Chondrocyte (in vitro differentiated cells): Measurements from ENCODE around the gene AKAP8. TPM values are rescaled to one million over a fixed set of nuclear protein-coding genes. Genes with fewer than 3 reads are reported as not detected.

Experiments
- DNase-seq: peaks from one replicate; pipeline ENCODE4 v3.0.0; 2021; ENCODE audit warnings: mixed read lengths, low spot score
- H3K27ac Mint-ChIP-seq: one replicate; pipeline ENCODE4 v1.8.0; 2021; ENCODE audit warnings: mild to moderate bottlenecking, moderate library complexity, mixed read lengths; ENCODE audit not compliant: unreplicated experiment
- H3K27me3 Mint-ChIP-seq: 2 replicates; pipeline ENCODE4 v1.8.0; 2021; ENCODE audit warnings: low read depth, mixed read lengths
- H3K36me3 Mint-ChIP-seq: 2 replicates; pipeline ENCODE4 v1.8.0; 2021; ENCODE audit warnings: low read depth, mixed read lengths
- H3K4me1 Mint-ChIP-seq: 2 replicates; pipeline ENCODE4 v1.8.0; 2021; ENCODE audit warnings: low read depth, mild to moderate bottlenecking, mixed read lengths
- H3K4me3 Mint-ChIP-seq: one replicate; pipeline ENCODE4 v1.8.0; 2021; ENCODE audit warnings: mild to moderate bottlenecking, moderate library complexity, mixed read lengths; ENCODE audit not compliant: unreplicated experiment
- H3K9me3 Mint-ChIP-seq: 2 replicates; pipeline ENCODE4 v1.8.0; 2021; ENCODE audit warnings: low read depth, mixed read lengths
- total RNA-seq: library from RNA; stranded (reverse); gene quantifications from 3 replicates; pipeline ENCODE4 v1.2.1, GENCODE V29; 2021
- TF ChIP-seq, protein P1 (sequence below): fragments of 200-600 bp; sonication (generic); IDR thresholded peaks from 2 replicates; pipeline ENCODE4 v1.5.0; 2021; ENCODE audit warnings: antibody characterized with exemption, mild to moderate bottlenecking, moderate library complexity

The AKAP8 gene
- total RNA-seq, 1 donor from 2014 or later, result 23.5 TPM

DNA sequence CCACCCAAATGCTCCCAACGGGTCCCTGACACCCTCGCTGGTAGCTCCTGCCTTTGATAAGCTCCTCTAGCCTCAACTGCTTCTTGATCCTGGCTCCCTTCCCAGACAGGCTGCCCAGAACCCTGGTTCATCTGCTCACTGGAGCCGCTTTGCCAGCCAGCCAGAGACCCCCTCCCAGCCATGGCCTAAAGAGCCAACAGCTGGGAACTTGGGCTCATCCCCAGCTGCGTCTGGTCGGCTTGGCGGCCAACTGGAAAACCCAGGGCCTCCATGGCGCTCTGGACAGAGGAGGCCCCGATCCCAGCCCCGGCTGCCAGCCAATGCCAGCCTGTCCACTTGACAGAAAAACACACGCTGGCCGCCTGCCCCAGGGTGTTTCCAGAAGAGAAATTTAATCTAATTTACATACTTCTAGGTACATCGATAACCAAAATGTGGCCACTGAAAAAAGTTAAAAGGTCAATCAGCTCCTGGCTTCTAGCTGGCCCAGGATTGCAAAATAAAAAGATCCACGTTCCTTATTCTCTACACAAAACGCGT is 42.2 kb upstream of the AKAP8 start:
- Mint-ChIP-seq H3K4me3 (no peak overlapping the region), H3K9me3 (no peaks in the 10 kb centered on the region), H3K27me3 (no peaks in the 10 kb centered on the region), H3K4me1 (peaks cover 19% of the 10 kb centered on the region), H3K27ac (no peak overlapping the region), H3K36me3 (peaks cover 20% of the 10 kb centered on the region)
- no peak for DNase-seq
- TF ChIP-seq, protein P1, sequence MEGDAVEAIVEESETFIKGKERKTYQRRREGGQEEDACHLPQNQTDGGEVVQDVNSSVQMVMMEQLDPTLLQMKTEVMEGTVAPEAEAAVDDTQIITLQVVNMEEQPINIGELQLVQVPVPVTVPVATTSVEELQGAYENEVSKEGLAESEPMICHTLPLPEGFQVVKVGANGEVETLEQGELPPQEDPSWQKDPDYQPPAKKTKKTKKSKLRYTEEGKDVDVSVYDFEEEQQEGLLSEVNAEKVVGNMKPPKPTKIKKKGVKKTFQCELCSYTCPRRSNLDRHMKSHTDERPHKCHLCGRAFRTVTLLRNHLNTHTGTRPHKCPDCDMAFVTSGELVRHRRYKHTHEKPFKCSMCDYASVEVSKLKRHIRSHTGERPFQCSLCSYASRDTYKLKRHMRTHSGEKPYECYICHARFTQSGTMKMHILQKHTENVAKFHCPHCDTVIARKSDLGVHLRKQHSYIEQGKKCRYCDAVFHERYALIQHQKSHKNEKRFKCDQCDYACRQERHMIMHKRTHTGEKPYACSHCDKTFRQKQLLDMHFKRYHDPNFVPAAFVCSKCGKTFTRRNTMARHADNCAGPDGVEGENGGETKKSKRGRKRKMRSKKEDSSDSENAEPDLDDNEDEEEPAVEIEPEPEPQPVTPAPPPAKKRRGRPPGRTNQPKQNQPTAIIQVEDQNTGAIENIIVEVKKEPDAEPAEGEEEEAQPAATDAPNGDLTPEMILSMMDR, result no peak

DNA sequence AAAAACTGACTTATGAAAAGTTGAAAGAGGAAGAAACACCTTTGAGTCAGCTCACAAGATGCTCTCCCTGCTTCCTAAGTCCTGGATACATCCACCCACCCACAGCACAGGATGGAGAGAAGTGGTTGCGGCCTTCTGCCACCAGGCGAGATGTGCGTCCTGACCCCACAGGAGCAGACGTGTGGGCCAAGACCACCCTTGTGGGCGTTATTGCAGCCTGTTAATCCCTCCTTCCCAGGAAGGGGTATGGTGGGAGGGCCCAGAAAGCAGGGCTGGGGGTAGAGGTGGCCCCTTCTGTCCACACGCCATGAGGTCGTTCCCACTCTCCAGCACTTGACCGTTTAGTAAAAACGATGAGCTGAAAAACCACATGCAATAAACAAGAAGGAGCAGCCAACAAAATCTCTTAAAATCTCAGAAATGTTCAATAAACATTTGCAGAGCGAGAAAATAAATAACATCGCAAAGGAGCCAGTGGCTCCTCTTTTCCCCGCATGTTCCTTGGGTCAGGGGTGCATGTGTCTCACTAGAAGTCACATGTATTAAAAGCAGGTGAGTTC is 41.6 kb upstream of the AKAP8 start:
- DNase-seq, result no peak
- Mint-ChIP-seq H3K4me1 (peaks cover 25% of the 10 kb centered on the region), H3K27me3 (no peaks in the 10 kb centered on the region), H3K36me3 (peaks cover 18% of the 10 kb centered on the region), H3K4me3 (no peak overlapping the region), H3K27ac (no peak overlapping the region), H3K9me3 (no peaks in the 10 kb centered on the region)
- TF ChIP-seq, protein P1, result no peak

DNA sequence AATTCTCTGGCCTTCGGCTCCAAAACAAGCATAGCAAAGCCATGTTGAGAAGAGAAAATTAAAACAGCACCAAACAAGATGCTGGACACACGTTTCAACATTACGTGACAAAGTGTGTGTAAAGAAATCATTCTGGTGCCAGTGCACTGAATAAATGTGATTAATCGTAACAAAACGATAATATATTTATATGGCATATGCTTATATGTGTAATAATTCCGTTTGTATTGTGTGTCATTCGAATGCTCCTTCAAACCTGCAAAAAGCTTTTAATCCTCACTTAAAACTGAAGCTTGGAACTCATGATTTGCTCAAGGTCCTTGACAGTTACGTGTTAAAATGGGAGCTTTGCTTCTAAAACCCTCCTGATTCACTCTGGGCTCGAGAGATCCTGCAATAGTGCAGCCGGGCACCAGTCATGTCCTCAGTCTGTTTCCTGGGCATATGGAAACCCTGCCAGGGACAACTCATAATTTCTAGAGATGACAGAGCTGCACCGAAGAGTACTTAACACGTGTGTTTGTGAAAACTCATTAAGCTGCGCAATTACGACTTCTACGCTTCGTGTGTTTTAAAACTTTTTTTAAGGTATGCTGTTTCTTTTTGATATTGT is 39.9 kb upstream of the AKAP8 start:
- peaks cover 36% of the 10 kb centered on the region for H3K4me1 Mint-ChIP-seq
- H3K27me3 Mint-ChIP-seq, result no peaks in the 10 kb centered on the region
- H3K9me3 Mint-ChIP-seq, result no peaks in the 10 kb centered on the region
- H3K27ac Mint-ChIP-seq, result peak overlapping the region; percentile 88
- H3K4me3 Mint-ChIP-seq, result peak overlapping the region; percentile 87
- TF ChIP-seq, protein P1, result peak; percentile 48
- no peak for DNase-seq
- H3K36me3 Mint-ChIP-seq, result peaks cover 16% of the 10 kb centered on the region

DNA sequence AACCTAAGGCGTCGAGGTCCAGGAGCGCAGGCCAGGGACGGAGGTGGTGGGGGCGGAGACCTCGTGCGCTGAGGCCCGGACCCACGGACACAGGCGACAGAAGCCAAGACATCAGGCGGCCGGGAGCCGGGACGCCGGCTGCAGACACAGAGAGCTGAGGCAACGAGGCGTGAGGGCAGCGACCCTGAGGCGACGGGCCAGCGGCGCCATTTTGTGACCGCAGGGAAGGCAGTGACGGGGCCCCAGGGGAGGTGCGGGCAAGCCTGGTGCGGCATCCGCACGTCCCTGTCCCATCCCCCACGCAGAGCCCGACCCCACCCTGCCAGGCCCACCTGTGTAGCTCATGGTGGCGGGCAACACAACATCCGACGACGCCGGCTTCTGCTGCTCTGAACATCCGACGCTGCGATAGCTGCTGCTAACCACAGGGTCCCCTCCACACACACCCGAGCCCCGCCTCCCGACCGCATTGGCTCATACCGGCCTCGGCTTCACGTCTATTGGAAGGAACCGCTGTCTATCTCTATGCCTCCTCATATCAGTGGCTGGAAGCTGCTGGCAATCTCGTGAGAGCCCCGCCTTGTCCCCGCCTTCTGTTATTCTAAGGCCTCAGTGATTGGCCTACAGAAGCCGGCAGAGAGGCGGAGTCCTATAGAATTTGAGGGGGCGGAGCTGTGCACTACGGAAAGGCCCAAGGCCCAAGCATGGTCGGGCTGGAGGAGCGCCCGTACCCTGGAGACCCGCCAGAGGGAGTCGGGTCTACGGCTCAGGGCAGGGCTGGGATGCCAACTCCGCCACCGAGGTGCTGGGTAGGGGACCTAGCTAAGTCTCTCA is 39.2 kb upstream of the AKAP8 start, which contains the start of gene AKAP8L:
AKAP8L (minus strand) TSS at position 410 of the 834 bp plus-strand sequence; CDS start at position 345, 65 bp downstream.
- H3K27me3 Mint-ChIP-seq, result no peaks in the 10 kb centered on the region

More for the DNA sequence above, 39.2 kb upstream of the AKAP8 start, which contains the start of gene AKAP8L:
- peaks cover 37% of the 10 kb centered on the region for H3K4me1 Mint-ChIP-seq
- H3K27ac Mint-ChIP-seq, result peak within 1 kb of the TSS; percentile 99
- peak; percentile 98 for DNase-seq
- TF ChIP-seq, protein P1, result peak; percentile 81
- H3K4me3 Mint-ChIP-seq, result peak within 1 kb of the TSS; percentile 87
- no peaks in the 10 kb centered on the region for H3K9me3 Mint-ChIP-seq
- H3K36me3 Mint-ChIP-seq, result peaks cover 15% of the 10 kb centered on the region
